B cell (primary cell): ENCODE measurements around the gene NAA35. TPM values are rescaled to one million over a fixed set of nuclear protein-coding genes. Genes with fewer than 3 reads are reported as not detected.

Experiments
- ATAC-seq: fragments of 200-7000 bp; cut with Tn5 transposase; one replicate; pipeline ENCODE4 v1.10.0; 2021; ENCODE audit warnings: low read depth, mild to moderate bottlenecking, moderate number of reproducible peaks, moderate library complexity
- CTCF ChIA-PET: fragments of 350-600 bp; sonication (Branson Sonifier 250); formaldehyde crosslinking; loops from one replicate; lab custom pipeline; 2021; ENCODE audit warnings: antibody characterized with exemption, inconsistent platforms; lab: Charles Lee
- POLR2A ChIA-PET: fragments of 350-600 bp; sonication (Branson Sonifier 250); formaldehyde crosslinking; loops from one replicate; lab custom pipeline; 2021; ENCODE audit warnings: antibody characterized with exemption; lab: Charles Lee
- DNase-seq: peaks from one replicate; pipeline ENCODE4 v3.0.0; 2013
- H2AFZ ChIP-seq: 2 replicates; pipeline ENCODE4 v1.6.1; 2012; ENCODE audit warnings: mild to moderate bottlenecking, low read depth, low read length; ENCODE audit not compliant: insufficient read depth, poor library complexity, severe bottlenecking
- H3K27ac ChIP-seq, 2 donors: 1 replicate in 1 of 2; 2 replicates in 1 of 2; pipeline ENCODE4 v1.5.1; 2012 to 2013; ENCODE audit warnings: low read length in 2 of 2, mild to moderate bottlenecking in 2 of 2, moderate library complexity in 1 of 2
- H3K27me3 ChIP-seq, 4 experiments: fragments of 200-600 bp in 1 of 4; sonication (generic) in 1 of 4; replicated peaks in 1 of 4; 1 replicate in 2 of 4; 2 replicates in 2 of 4; pipeline versions ENCODE4 v1.6.1 to v1.7.0; 2013 to 2016; ENCODE audit warnings: low read length in 3 of 4, mild to moderate bottlenecking in 2 of 4, mixed read lengths in 1 of 4, moderate library complexity in 1 of 4; ENCODE audit not compliant: insufficient read depth in 4 of 4, control insufficient read depth in 3 of 4; ENCODE audit errors: control extremely low read depth in 1 of 4
- H3K36me3 ChIP-seq, 2 experiments: replicated peaks in 1 of 2; 1 replicate in 1 of 2; 2 replicates in 1 of 2; pipeline versions ENCODE4 v1.6.1 to v1.7.1; 2013; ENCODE audit warnings: low read length in 1 of 2; ENCODE audit not compliant: insufficient read depth in 2 of 2, control insufficient read depth in 1 of 2; ENCODE audit errors: control extremely low read depth in 1 of 2, extremely low read depth in 1 of 2
- H3K4me1 ChIP-seq, 2 donors: fragments of 200-600 bp in 1 of 2; sonication (generic) in 1 of 2; 1 replicate in 1 of 2; 2 replicates in 1 of 2; pipeline versions ENCODE4 v1.5.1 to v1.6.1; 2013 to 2017; ENCODE audit warnings: low read length in 2 of 2; ENCODE audit not compliant: control insufficient read depth in 2 of 2, insufficient read depth in 2 of 2
- H3K4me2 ChIP-seq: replicated peaks from 2 replicates; pipeline ENCODE3; 2012; ENCODE audit warnings: mild to moderate bottlenecking, low read depth, low read length; ENCODE audit not compliant: poor library complexity, severe bottlenecking
- H3K4me3 ChIP-seq, 5 experiments: fragments of 200-600 bp in 1 of 5; sonication (generic) in 1 of 5; 1 replicate in 3 of 5; 2 replicates in 2 of 5; pipeline versions ENCODE4 v1.5.1 to v1.7.0; 2011 to 2016; ENCODE audit warnings: low read length in 4 of 5, mild to moderate bottlenecking in 4 of 5, low read depth in 2 of 5, control low read depth in 1 of 5, moderate library complexity in 1 of 5; ENCODE audit not compliant: insufficient read depth in 1 of 5; ENCODE audit errors: control extremely low read depth in 1 of 5, extremely low read depth in 1 of 5
- H3K79me2 ChIP-seq: fragments of 200-600 bp; sonication (generic); one replicate; pipeline ENCODE4 v1.6.0; 2016; ENCODE audit warnings: low read length; ENCODE audit not compliant: control insufficient read depth, insufficient read depth
- H3K9ac ChIP-seq: fragments of 200-600 bp; sonication (generic); 2 replicates; pipeline ENCODE4 v1.6.1; 2017; ENCODE audit warnings: mild to moderate bottlenecking, low read length, moderate library complexity
- H3K9me3 ChIP-seq, 3 donors: one replicate each; pipeline versions ENCODE4 v1.6.1 to v1.7.1; 2013; ENCODE audit warnings: low read length in 2 of 3; ENCODE audit not compliant: control insufficient read depth in 2 of 3, insufficient read depth in 1 of 3; ENCODE audit errors: control extremely low read depth in 1 of 3
- H4K20me1 ChIP-seq: 2 replicates; pipeline ENCODE4 v1.6.0; 2012; ENCODE audit warnings: mild to moderate bottlenecking, low read length; ENCODE audit not compliant: insufficient read depth, control insufficient read depth, poor library complexity, severe bottlenecking
- H3K27ac Mint-ChIP-seq: one replicate; pipeline ENCODE4 v1.8.0; 2021; ENCODE audit warnings: mixed read lengths
- H3K27me3 Mint-ChIP-seq: one replicate; pipeline ENCODE4 v1.8.0; 2021; ENCODE audit warnings: mixed read lengths
- H3K4me1 Mint-ChIP-seq: one replicate; pipeline ENCODE4 v1.8.0; 2021; ENCODE audit warnings: mixed read lengths
- H3K4me3 Mint-ChIP-seq: one replicate; pipeline ENCODE4 v1.8.0; 2021; ENCODE audit warnings: mixed read lengths
- H3K9me3 Mint-ChIP-seq: one replicate; pipeline ENCODE4 v1.8.0; 2022; ENCODE audit warnings: mixed read lengths; ENCODE audit not compliant: insufficient read depth
- CTCF ChIP-seq: fragments of 200-600 bp; IDR thresholded peaks from one replicate; pipeline ENCODE4 v1.8.0; 2022; ENCODE audit warnings: antibody characterized with exemption, mild to moderate bottlenecking
- EZH2 ChIP-seq: IDR thresholded peaks from 2 replicates; pipeline ENCODE4 v1.6.1; 2012; ENCODE audit warnings: borderline replicate concordance, low read depth, mild to moderate bottlenecking, moderate library complexity, low read length; ENCODE audit not compliant: insufficient read depth, poor library complexity, severe bottlenecking
- WGBS: methylation state at CpG from one replicate; pipeline ENCODE4 v1.1.5; 2013; ENCODE audit warnings: missing lambda C conversion rate; ENCODE audit not compliant: insufficient coverage; 5-methylcytosine and 5-hydroxymethylcytosine counted together
- intact Hi-C: fragments of 100-400 bp; cut with micrococcal nuclease; formaldehyde crosslinking; loops from one replicate; pipeline ENCODE4 v1.10.0; 2022
- polyA plus RNA-seq: library from polyadenylated mRNA; depleted of rRNA; stranded (reverse); fragments of >200 nt; gene quantifications from 2 replicates; pipeline ENCODE4 v1.2.3, GENCODE V29; 2012
- total RNA-seq, 2 donors: library from RNA; stranded (reverse); fragments of 120-200 nt in 1 of 2; gene quantifications; 1 replicate in 1 of 2; 2 replicates in 1 of 2; pipeline versions ENCODE4 v1.2.3 to v1.2.4, GENCODE V29; 2013 to 2022

The NAA35 gene
- total and polyA plus RNA-seq, 2 donors (not counting 1 experiment from before 2014, with no cell fraction given), result 4.5 to 26.2 TPM

- Histone ChIP-seq H3K4me2 (no peak overlapping the region), H3K36me3 (no peaks in the 10 kb centered on the region), H3K27me3 (no peaks in the 10 kb centered on the region), H3K27ac (no peak overlapping the region), H3K4me1 (no peaks in the 10 kb centered on the region), H3K4me3 (no peak overlapping the region), H3K9ac (no peak overlapping the region), H3K9me3 (peaks cover 0 to 11% (median 0%) of the 10 kb centered on the region in 3 donors), H3K79me2 (no peaks in the 10 kb centered on the region), H4K20me1 (no peaks in the 10 kb centered on the region), H2AFZ (no peak overlapping the region)
- WGBS, result 95% methylated on average over 13 of the region's 13 CpGs
- ChIA-PET POLR2A (no interaction called here), CTCF (interaction anchor here (0.7 kb wide), 1 partner anchor 75 kb away, joined by 3 read pairs; no protein-coding TSS in a partner anchor)
- no peak for ATAC-seq
- no peaks in the 10 kb centered on the region for H3K9me3 Mint-ChIP-seq
- no peak for TF ChIP-seq CTCF
- no peak for TF ChIP-seq EZH2
- H3K4me1 Mint-ChIP-seq, result no peaks in the 10 kb centered on the region
- no peak overlapping the region for H3K4me3 Mint-ChIP-seq
- no peak overlapping the region for H3K27ac Mint-ChIP-seq
- H3K27me3 Mint-ChIP-seq, result peaks cover 16% of the 10 kb centered on the region
- intact Hi-C loops, result no loop called here
- no peak for DNase-seq
Measured at GRCh38 chr9:86057491-86057890, 116.5 kb downstream of the NAA35 start.

- TF ChIP-seq CTCF, result no peak
- no peak for TF ChIP-seq EZH2
- H3K27me3 Mint-ChIP-seq, result peaks cover 12% of the 10 kb centered on the region
- Histone ChIP-seq H3K4me1 (no peaks in the 10 kb centered on the region), H3K36me3 (no peaks in the 10 kb centered on the region), H3K79me2 (no peaks in the 10 kb centered on the region), H3K27ac (no peak overlapping the region), H3K27me3 (no peaks in the 10 kb centered on the region), H4K20me1 (no peaks in the 10 kb centered on the region), H3K9ac (no peak overlapping the region), H3K4me2 (no peak overlapping the region), H3K4me3 (no peak overlapping the region), H2AFZ (no peak overlapping the region), H3K9me3 (no peaks in the 10 kb centered on the region)
- H3K4me1 Mint-ChIP-seq, result no peaks in the 10 kb centered on the region
- H3K4me3 Mint-ChIP-seq, result no peak overlapping the region
- WGBS, result 76% methylated on average over 8 of the region's 11 CpGs
- intact Hi-C loops, result no loop called here
- POLR2A ChIA-PET, result no interaction called here
- ATAC-seq, result no peak
- no peak overlapping the region for H3K27ac Mint-ChIP-seq
- no peak for DNase-seq
- CTCF ChIA-PET, result no interaction called here
- H3K9me3 Mint-ChIP-seq, result no peaks in the 10 kb centered on the region
Measured at GRCh38 chr9:86061972-86062739, 121.2 kb downstream of the NAA35 start.
